Measurements from ENCODE around the gene C1orf94.
A peak's percentile ranks its signal among the peaks of the same experiment; 100 is the strongest.
"Not testable (repeated sequence)": the region's sequence is repeated elsewhere in the genome, so short reads cannot be mapped to it uniquely, and the experiment has no call there.

Gene C1orf94

DNA sequence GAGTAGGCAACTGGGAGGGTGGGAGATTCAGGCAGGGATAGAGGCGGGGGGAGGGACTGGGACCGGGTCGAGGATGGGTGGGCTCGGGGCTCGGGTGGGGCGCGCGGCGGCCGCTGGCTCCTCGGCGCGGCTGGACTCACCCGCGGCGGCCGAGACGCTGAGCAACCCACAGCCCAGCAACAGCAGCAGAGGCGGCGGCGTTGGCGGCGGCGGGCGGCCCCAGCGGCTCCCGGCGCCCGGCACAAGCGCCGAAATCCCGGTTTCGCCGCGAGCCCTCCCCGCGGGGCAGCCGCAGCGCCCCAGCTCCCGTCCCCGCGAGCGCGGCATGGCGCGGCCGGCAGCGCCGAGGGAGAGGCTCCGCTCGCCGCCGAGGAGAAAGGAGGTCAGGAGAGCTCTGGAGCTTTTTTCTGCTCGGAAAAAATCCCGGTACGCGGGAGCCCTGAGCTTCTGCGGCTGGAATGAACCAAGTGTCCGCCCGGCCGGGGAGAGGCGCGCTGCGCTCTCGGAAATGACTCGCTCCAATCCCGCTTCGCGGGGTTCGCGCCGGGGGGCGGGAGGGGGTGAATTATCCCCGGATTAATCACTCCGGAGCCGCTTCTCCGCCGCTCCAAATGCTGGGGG lies 11.8 kb upstream of the C1orf94 start, which contains the start of gene CSMD2:
Gene CSMD2, minus strand, starts transcription at position 460 of the 621 bp plus-strand sequence. Its CDS starts 133 bp downstream, at position 327.
- DNase-seq (ENCODE audit: low spot score): peak; percentile 67

DNA sequence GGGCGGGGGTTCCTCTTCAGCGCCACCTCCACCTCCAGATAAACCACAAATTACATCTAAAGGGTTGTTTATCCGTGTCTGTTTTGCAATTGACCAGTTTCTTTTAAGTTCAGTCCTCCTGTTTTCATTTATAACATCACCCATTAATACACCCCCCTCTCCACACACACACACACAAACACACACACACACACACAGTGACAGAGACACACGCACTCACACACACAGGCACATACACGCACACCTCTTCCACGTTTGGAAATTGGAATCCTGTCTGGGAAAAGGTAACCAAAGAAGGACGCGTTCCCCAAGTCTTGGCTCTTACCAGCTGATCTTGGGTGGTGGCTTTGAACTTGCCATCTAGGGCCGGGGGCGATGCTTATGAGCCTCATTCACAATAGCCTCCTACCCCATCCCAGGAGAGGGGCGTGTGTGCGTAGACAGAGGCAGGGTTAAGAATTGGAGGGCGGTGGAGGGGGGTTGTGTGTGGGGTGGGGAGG lies 11.2 kb upstream of the C1orf94 start:
- DNase-seq (ENCODE audit: low spot score): peak; percentile 18

DNA sequence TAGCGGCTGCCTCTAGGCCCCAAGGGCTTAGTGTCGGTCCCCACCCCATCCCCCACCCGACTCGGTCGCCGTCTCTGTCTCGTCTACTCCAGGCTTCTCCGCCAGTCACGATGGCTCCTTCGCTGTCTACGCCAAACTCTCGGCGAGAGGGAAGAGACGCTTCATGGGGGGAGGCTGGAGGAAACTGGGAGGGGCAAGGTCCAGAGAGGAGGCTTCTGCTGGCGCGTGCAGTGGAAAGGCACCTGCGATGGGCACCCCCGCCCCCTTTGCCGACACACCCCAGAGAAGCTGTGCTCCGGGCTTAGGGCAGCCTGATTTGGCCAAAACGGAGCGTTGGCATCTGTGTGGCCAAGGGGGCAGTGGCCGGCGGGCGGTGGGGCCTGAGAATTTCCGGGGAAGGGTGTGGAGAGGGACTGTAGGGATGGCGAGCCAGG lies 10.5 kb upstream of the C1orf94 start:
- DNase-seq (ENCODE audit: low spot score): no peak

- DNase-seq (ENCODE audit: low spot score): no peak
Measured at GRCh38 chr1:34166625-34167361, 9.9 kb upstream of the C1orf94 start.

DNA sequence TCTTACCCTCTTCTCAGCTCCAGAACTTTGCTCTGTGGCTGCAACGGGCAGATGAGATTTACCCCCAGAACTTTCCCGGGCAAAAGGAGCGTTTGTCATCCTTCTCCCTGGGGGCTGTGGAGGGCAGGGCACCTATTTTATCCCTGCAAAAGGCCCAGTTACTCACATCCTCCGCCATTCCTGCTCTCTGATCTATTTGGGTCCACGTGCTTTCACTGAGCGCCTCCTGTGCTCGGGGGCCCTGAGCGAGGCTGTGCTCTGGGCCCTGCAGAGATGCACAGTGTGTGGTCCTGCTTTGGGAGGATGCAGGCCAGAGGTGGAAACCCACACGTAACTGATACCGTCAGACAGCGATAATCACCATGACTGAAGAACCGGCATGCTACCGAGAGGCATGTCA lies 9.3 kb upstream of the C1orf94 start:
- no peak for DNase-seq (ENCODE audit: low spot score)

DNA sequence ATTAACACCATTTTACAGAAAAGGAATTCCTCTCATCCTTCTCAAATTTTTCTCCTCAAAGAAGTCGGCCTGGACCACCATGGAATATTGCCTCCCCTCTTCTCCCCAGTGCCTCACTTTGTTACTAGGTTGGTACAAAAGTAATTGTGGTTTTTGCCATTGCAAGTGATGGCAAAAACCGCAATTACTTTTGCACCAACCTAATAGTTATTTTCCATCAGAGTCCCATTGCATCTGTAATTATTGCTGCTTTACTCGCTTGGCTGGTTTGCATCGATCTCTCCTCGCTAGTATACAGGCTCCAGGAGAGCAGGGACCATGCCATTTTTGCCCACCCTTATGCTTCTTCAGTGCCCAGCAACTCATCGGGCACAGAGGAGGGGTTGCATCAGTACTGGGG lies 963 bp upstream of the C1orf94 start:
- DNase-seq (ENCODE audit: low spot score): no peak

- no peak for DNase-seq (ENCODE audit: low spot score)
Measured at GRCh38 chr1:34178072-34178471, 1.4 kb downstream of the C1orf94 start.

GRCh38 chr1:34183381-34183780 lies 6.7 kb downstream of the C1orf94 start:
- not testable (repeated sequence) for DNase-seq (ENCODE audit: low spot score)

DNA sequence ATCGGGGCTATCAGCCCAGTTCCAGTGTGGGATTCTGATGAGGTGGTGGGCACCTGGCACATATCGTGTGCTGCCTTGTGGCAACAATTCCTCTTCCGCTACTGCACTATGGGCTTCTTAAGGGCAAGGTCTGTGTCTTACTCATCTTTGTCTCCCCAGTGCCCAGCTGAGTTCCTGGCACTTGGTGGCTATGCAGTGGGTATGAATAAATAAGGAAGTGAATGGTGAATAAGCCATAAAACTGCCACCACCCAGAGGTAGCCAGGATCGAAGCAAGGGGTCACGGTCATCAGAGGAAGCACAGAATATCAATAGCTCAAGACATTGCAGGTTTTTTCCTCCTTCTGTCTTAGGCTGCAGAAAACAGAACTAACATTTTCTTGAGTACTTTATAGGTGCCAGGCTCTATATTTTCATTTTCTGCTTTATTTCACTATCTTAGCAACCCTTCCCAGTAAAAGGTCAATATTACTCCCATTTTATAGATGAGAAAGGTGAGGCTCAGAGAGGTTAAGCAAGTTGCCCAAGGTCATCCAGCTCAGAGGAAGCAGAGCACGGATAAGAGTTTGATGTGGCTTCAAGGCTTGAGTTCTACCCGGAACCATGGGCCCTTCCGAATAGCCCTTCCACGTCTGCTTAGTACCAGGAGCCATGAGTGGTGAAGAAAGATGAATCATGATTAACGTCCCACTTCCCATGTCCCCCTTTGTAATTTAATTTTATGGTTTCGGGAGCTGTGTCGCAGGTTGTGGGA lies 10.2 kb downstream of the C1orf94 start:
- DNase-seq (ENCODE audit: low spot score): no peak

- no peak for DNase-seq (ENCODE audit: low spot score)
Measured at GRCh38 chr1:34188418-34188817, 11.7 kb downstream of the C1orf94 start.

DNA sequence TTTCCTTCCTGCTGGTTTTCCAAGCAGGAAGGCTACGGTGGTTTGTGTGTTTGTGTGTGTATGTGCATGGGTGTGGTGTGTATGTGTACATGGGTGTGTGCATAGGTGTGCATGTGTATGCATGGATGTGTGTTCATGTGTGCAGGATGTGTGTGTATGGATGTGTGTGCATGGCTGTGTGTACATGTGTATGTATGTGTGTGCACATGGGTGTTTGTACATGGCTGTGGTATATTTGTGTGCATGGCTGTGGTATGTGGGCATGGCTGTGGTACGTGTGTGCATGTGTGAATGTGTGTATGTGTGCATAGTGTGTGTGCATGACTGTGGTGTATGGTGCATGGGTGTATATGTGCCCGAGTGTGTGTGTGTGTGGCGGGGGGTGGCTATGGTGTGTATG lies 12.3 kb downstream of the C1orf94 start:
- DNase-seq (ENCODE audit: low spot score): no peak

GRCh38 chr1:34190692-34191091 lies 14.0 kb downstream of the C1orf94 start:
- DNase-seq (ENCODE audit: low spot score): no peak

GRCh38 chr1:34192621-34193020 lies 15.9 kb downstream of the C1orf94 start:
- no peak for DNase-seq (ENCODE audit: low spot score)

DNA sequence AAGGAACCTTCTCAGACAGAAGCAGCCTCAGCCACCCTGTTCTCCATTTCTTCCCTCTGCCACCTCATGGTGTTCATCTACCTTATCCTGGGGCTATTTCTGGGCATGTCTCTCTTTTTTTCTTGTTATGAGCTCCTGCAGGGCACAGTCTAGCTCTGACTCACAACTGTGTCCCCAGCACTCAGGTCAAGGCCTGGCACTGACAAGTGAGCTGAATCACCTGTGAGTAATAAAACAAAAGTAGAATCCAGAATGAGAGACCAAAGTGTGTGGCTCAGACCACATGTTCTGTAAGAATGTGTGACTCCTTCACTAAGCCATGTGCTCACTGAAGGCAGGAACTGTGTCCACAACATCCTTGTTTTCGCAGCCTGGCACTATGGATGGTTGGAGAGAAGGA lies 23.2 kb downstream of the C1orf94 start:
- DNase-seq (ENCODE audit: low spot score): no peak

DNA sequence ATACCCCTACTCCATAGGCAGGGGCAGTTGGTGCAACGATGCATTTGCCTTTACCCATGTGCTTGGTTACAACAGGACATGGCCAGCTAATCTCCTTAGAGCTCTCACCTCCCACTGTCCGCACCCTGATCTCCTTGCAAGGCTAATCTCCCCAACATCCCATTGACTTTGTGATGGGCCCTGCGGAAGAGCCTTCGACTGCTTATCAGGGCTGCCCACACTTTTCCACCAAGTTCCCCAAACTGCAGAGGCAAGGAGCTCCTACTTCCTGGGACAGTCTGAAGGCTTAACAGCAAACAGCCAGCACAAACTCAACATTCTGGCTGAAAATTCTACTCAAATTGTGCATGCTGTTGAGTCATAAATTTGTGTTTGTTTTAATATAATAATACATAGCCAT lies 36.0 kb downstream of the C1orf94 start:
- no peak for DNase-seq (ENCODE audit: low spot score)

DNA sequence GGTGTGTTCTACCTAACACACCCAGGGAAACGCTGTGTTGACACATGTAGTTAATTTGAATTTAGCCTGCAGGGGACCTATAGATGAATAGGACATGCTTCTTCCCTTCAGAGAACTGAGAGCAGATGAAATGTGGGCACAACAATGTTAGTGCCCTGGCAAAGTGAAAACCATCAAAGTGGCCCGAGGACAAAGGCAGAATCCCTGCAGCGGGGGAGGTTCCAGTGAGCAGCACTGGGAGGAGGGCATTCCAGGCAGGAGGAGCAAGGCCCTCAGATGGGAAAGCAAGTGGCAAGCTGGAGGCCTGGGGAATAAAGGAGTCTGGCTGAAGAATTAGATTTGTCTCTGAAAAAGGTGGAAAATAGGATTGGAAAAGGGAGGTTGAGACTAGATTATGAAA lies 37.2 kb downstream of the C1orf94 start:
- DNase-seq (ENCODE audit: low spot score): no peak

GRCh38 chr1:34231441-34231840 lies 54.7 kb downstream of the C1orf94 start:
- no peak for DNase-seq (ENCODE audit: low spot score)

GRCh38 chr1:34235594-34235993 lies 58.9 kb downstream of the C1orf94 start:
- no peak for DNase-seq (ENCODE audit: low spot score)

- no peak for DNase-seq (ENCODE audit: low spot score)
Measured at GRCh38 chr1:34236089-34236488, 59.4 kb downstream of the C1orf94 start.

DNA sequence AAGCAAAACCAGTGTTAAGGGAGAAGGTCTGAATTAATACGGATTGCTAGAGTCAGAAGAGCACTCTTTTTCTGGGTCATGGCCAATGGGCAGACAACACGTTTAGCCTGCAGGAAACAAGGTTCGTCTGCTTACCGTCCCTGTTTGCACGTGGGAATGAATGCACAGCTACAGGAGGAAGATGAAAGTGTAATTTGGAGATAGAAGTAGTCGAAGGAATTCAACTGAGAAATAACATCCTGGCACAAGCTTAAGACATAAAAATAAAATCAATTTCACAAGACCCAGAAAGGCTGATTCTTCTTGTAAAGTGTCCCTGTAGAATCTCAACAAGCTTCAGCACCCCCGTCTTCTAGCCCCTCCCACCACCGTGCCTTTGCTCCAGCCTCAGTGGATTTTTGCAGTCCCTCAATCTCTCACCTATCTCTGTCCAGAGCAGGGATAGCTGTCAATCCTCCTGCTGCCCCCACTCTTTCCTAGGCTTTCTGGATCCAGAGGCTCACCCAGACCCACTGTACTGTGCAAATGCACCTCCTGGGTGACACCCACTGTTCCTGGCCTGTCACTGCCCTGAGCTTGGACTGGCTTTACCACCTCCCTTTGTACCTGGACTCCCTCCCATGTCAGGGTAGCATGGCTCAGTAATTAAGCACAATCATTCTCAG lies 60.6 kb downstream of the C1orf94 start:
- no peak for DNase-seq (ENCODE audit: low spot score)

GRCh38 chr1:34245967-34246366 lies 69.3 kb downstream of the C1orf94 start:
- no peak for DNase-seq (ENCODE audit: low spot score)

DNA sequence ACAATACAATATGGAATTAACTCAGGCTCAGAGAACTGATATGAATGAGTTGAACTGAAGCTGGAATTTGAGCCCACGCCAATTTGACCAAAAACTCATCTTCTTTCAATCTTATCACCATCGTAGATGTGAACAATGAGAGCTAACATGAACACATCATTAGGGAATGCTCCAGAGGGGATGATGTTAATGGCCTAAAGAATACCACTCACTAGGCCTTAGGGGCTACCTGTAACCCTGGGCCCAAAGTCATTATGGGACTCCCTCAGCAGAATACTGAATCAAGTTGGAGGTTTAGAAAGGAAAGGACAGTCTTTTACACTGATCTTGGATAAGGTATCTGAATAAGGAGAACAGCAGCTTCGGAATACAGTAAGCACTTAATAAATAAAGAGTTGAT lies 73.6 kb downstream of the C1orf94 start:
- no peak for DNase-seq (ENCODE audit: low spot score)
